ENCODE results near the gene BCAS3.

Gene BCAS3

GRCh38 chr17:61393904-61394629, 716.4 kb downstream of the BCAS3 start:
- no peak for DNase-seq

GRCh38 chr17:61394630-61395408, 717.2 kb downstream of the BCAS3 start:
- DNase-seq: no peak

GRCh38 chr17:61395409-61395982, 717.8 kb downstream of the BCAS3 start:
- no peak for DNase-seq

DNA sequence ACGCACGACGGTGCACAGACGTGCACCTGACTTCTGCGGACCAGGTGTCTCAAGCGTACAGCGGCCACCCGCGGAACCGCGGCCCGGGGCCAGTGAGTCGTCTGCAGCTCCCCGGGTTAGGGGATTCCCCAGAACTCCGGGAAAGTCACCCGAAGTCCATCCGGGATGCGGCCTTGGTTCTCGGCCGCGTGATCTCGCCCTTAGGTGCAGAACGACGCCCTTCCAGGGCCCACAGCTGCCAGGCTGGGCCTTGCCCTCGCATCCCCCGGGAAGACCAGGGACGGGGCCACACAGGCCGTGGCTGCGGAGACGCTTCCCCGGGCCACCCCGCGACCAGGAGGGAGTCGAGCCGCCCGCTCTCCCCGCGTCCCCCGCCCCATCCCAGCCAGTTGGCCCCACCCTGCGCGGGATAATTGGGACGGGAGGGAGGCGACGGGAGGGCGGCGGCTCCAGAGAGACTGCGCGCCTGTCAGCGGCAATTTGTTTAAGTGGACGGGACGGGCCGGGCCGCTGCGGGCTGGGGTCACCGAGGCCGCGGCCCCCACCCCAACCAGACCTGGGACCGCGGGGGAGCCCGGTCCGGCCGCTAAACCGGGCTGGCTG, 718.4 kb downstream of the BCAS3 start:
- no peak for DNase-seq

GRCh38 chr17:61396586-61397085, 719.0 kb downstream of the BCAS3 start:
- no peak for DNase-seq

DNA sequence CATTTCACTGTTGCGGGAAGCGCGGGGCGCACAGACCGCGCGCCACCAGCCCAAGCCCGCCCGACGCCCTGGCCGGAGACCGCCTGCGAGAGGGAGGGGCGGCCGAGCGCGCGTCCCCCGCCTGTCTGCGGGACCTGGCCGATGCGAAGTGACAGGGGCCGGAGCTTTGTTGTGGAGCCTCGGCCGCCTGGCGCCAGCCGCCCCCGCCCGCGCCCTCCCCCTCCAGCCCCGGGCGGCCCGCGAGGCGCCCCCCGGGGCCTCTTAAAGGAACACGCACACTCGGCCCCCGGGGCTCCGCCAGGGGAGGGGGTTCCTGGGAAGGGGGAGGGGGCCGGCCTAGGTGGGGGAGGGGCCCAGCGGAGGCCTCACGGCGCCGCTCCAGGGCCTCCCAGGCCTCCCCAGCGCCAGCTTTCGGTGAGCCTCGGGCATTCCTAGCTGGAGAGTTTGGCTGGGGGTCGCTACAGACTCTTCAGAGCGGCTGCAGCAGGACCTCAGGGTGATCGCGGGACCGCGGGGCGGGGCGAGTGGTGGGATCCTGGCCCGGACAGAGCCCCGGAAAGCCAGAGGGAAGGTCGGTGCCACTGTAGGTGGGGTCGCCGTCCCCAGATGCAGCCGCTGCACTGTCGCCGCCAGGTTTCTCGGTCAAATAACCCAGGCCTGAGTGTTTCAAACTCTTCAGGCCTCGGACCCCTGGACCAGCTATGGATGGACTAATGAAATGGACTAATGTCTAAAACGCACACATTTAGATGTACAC, 719.6 kb downstream of the BCAS3 start:
- DNase-seq: no peak

GRCh38 chr17:61398721-61399130, 721.1 kb downstream of the BCAS3 start:
- no peak for DNase-seq

GRCh38 chr17:61399131-61400065, 721.7 kb downstream of the BCAS3 start, which contains the start of gene TBX2:
Gene TBX2 (plus strand): TSS chr17:61399843. CDS start chr17:61400177, 334 bp downstream.
- no peak for DNase-seq

- no peak for DNase-seq
Observed at GRCh38 chr17:61400066-61400716, 722.5 kb downstream of the BCAS3 start.

- no peak for DNase-seq
Observed at GRCh38 chr17:61400717-61401388, 723.2 kb downstream of the BCAS3 start.

GRCh38 chr17:61401389-61402072, 723.9 kb downstream of the BCAS3 start:
- no peak for DNase-seq

GRCh38 chr17:61402073-61402541, 724.5 kb downstream of the BCAS3 start:
- DNase-seq: no peak

- DNase-seq: peak; percentile 21
Observed at GRCh38 chr17:61402978-61403800, 725.5 kb downstream of the BCAS3 start.

DNA sequence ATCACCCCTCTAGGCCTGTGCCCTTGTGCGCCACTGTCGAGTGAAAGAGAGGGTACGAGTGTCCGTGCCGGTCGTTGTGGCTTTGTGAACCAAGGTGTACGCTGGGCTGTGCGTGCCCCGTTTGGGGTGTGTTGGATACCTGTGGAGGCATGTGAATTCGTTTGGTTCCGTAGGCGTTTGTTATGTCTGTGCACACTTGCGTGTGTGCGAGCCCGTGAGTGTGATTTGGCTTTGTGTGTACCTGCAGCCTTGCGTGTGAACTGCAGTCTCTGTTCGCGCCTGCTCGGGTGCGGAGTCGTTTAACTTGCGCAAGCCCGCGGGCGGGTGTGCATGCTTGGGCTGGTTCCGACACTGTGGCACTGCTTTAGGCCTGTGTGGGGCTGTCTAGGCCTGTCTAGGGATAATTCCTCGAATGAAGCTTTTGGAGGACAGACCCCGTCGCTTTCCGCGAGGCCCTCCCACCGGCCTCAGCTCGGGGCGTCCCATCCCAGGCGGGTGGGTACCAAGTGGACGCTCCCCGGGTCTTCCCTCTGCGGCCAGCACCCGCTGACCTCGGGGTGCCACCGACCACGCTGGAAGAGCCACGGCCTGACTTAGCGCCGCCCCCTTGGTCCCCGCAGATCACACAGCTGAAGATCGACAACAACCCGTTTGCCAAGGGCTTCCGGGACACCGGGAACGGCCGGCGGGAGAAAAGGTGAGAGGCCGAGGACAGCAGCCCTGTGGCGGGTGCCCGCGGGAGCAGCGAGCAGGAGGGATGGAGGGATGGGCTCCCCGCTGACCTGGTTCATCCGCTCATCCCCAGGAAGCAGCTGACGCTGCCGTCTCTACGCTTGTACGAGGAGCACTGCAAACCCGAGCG, 726.4 kb downstream of the BCAS3 start:
- DNase-seq: no peak

- DNase-seq: no peak
Observed at GRCh38 chr17:61404663-61404912, 726.9 kb downstream of the BCAS3 start.

GRCh38 chr17:61404913-61405685, 727.4 kb downstream of the BCAS3 start:
- no peak for DNase-seq
